ENCODE results near the gene PLCL1.

Gene PLCL1

DNA sequence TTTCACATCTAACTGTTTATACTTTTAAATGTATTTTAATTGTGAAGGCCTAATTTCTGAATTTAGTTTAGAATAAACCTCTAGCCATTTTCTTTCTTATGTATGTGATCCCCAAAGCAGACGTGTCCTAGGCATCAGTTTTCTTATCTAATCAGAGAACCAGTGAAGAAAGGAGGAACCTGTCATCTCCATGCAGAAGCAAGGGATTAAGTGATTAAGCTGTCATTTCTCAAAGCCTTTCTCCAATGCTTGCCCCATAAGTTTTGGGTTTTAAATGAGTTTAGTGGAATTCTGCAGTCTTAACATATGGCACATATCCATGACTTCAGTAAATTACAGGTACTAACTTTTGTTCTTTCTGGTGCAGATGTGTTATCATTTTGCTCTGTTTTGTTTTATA is 190.4 kb downstream of the PLCL1 start:
- H3K4me3 ChIP-seq (ENCODE audit: low read depth, low read length): no peak overlapping the region
- DNase-seq (ENCODE audit: low read depth): no peak
- TF ChIP-seq, protein P1, sequence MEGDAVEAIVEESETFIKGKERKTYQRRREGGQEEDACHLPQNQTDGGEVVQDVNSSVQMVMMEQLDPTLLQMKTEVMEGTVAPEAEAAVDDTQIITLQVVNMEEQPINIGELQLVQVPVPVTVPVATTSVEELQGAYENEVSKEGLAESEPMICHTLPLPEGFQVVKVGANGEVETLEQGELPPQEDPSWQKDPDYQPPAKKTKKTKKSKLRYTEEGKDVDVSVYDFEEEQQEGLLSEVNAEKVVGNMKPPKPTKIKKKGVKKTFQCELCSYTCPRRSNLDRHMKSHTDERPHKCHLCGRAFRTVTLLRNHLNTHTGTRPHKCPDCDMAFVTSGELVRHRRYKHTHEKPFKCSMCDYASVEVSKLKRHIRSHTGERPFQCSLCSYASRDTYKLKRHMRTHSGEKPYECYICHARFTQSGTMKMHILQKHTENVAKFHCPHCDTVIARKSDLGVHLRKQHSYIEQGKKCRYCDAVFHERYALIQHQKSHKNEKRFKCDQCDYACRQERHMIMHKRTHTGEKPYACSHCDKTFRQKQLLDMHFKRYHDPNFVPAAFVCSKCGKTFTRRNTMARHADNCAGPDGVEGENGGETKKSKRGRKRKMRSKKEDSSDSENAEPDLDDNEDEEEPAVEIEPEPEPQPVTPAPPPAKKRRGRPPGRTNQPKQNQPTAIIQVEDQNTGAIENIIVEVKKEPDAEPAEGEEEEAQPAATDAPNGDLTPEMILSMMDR (conservative IDR thresholded peaks at IDR 0.05; ENCODE audit: low read depth, low read length): no peak

- no peak overlapping the region for H3K4me3 ChIP-seq (ENCODE audit: low read depth, low read length)
- DNase-seq (ENCODE audit: low read depth): no peak
- TF ChIP-seq, protein P1 (conservative IDR thresholded peaks at IDR 0.05; ENCODE audit: low read depth, low read length): no peak
These were observed 192.2 kb downstream of the PLCL1 start for GRCh38 chr2:197996583-197996982.

- TF ChIP-seq, protein P1 (conservative IDR thresholded peaks at IDR 0.05; ENCODE audit: low read depth, low read length): no peak
- no peak for DNase-seq (ENCODE audit: low read depth)
- H3K4me3 ChIP-seq (ENCODE audit: low read depth, low read length): no peak overlapping the region
These were observed 192.7 kb downstream of the PLCL1 start for GRCh38 chr2:197997083-197997541.

GRCh38 chr2:197998702-197999101 is 194.3 kb downstream of the PLCL1 start:
- DNase-seq (ENCODE audit: low read depth): no peak
- TF ChIP-seq, protein P1 (conservative IDR thresholded peaks at IDR 0.05; ENCODE audit: low read depth, low read length): no peak
- no peak overlapping the region for H3K4me3 ChIP-seq (ENCODE audit: low read depth, low read length)

DNA sequence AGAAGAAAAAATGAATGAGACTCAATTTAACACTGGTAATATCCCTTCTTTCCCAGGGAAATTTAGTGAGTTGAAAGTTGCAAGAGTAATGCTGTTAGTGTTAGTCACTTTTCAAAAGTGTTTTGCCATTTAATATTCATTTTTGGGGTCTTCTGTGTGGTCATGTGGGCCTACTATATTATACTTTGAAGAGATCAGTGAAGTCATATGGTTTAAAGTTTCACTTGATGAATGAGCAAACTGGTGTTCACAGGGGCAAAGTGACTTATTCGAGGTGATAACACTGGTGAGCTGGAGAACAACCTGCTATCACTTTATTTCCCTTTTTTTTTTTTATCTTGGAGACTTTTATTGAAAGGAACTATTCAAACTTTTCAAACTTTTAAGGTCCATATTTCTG is 196.0 kb downstream of the PLCL1 start:
- TF ChIP-seq, protein P1 (conservative IDR thresholded peaks at IDR 0.05; ENCODE audit: low read depth, low read length): no peak
- H3K4me3 ChIP-seq (ENCODE audit: low read depth, low read length): no peak overlapping the region
- DNase-seq (ENCODE audit: low read depth): no peak

DNA sequence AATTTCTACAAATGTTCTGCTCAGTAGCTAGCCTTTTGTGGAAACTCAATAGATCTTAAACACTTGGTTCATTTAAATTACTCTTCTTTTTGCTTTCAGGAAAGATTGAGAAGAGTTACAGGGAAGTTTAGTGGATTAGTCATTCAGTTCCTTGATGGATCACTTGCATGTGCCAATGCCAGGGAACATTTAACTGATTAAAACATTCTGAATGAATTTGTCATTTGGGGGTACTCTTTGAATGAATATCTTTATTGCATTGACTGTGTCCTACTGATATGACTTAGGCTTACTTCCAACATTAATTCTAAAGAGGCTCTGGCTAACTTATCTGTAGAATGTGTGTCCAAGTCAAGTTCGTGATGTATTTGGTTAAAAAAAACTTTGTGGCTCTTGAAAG is 199.8 kb downstream of the PLCL1 start:
- no peak for DNase-seq (ENCODE audit: low read depth)
- TF ChIP-seq, protein P1 (conservative IDR thresholded peaks at IDR 0.05; ENCODE audit: low read depth, low read length): no peak
- no peak overlapping the region for H3K4me3 ChIP-seq (ENCODE audit: low read depth, low read length)

- H3K4me3 ChIP-seq (ENCODE audit: low read depth, low read length): no peak overlapping the region
These were observed 200.8 kb downstream of the PLCL1 start for GRCh38 chr2:198004921-198005829.

More at GRCh38 chr2:198004921-198005829, 200.8 kb downstream of the PLCL1 start:
- DNase-seq (ENCODE audit: low read depth): no peak
- TF ChIP-seq, protein P1 (conservative IDR thresholded peaks at IDR 0.05; ENCODE audit: low read depth, low read length): no peak
